SK-N-SH treated with all-trans-retinoic acid at 6 μM for 48 hours (cell line): ENCODE data around the gene IL11RA.

Experiments
- ATAC-seq: fragments of 200-7000 bp; cut with Tn5 transposase; 3 replicates; pipeline ENCODE4 v1.9.1; 2020; ENCODE audit warnings: mild to moderate bottlenecking, moderate library complexity
- ARNTL ChIP-seq: fragments of 450-650 bp; formaldehyde crosslinking; IDR thresholded peaks from 2 replicates; pipeline ENCODE4 v1.5.0; 2020; ENCODE audit warnings: low read depth, mild to moderate bottlenecking, moderate library complexity, borderline replicate concordance
- BACH2 ChIP-seq: fragments of 250-450 bp; sonication (Bioruptor Pico); IDR thresholded peaks from 2 replicates; pipeline ENCODE4 v1.9.0; 2021; ENCODE audit warnings: mild to moderate bottlenecking, borderline replicate concordance
- CREB5 ChIP-seq: fragments of 250-450 bp; sonication (Bioruptor Pico); IDR thresholded peaks from 2 replicates; pipeline ENCODE4 v1.5.1; 2020; ENCODE audit warnings: low read depth, mild to moderate bottlenecking, moderate library complexity
- CSDC2 ChIP-seq: fragments of 250-450 bp; sonication (Bioruptor Pico); IDR thresholded peaks from 2 replicates; pipeline ENCODE4 v1.5.0; 2020; ENCODE audit warnings: mild to moderate bottlenecking, moderate library complexity
- ESRRG ChIP-seq: fragments of 250-450 bp; sonication (Bioruptor Pico); IDR thresholded peaks from 2 replicates; pipeline ENCODE4 v1.6.1; 2021; ENCODE audit warnings: mild to moderate bottlenecking
- GLIS3 ChIP-seq: fragments of 250-450 bp; sonication (Bioruptor Pico); IDR thresholded peaks from 2 replicates; pipeline ENCODE4 v1.5.0; 2020; ENCODE audit warnings: mild to moderate bottlenecking, moderate library complexity
- ISL1 ChIP-seq: fragments of 250-450 bp; sonication (Bioruptor Pico); IDR thresholded peaks from 2 replicates; pipeline ENCODE4 v2.1.2; 2022; ENCODE audit warnings: mild to moderate bottlenecking, moderate library complexity
- PATZ1 ChIP-seq: fragments of 250-450 bp; sonication (Bioruptor Pico); IDR thresholded peaks from 2 replicates; pipeline ENCODE4 v1.8.0; 2020; ENCODE audit warnings: mild to moderate bottlenecking, moderate library complexity, borderline replicate concordance
- POU6F1 ChIP-seq: fragments of 250-450 bp; sonication (Bioruptor Pico); IDR thresholded peaks from 2 replicates; pipeline ENCODE4 v1.8.0; 2021; ENCODE audit warnings: low read depth, mild to moderate bottlenecking, moderate library complexity, borderline replicate concordance
- PPARA ChIP-seq: fragments of 250-450 bp; sonication (Bioruptor Pico); IDR thresholded peaks from 2 replicates; pipeline ENCODE4 v1.5.0; 2020; ENCODE audit warnings: mild to moderate bottlenecking, borderline replicate concordance
- RARB ChIP-seq: fragments of 250-450 bp; sonication (Bioruptor Pico); IDR thresholded peaks from 2 replicates; pipeline ENCODE4 v1.8.0; 2021; ENCODE audit warnings: mild to moderate bottlenecking, moderate library complexity
- SNAI2 ChIP-seq: fragments of 250-450 bp; sonication (Bioruptor Pico); IDR thresholded peaks from 2 replicates; pipeline ENCODE4 v1.5.0; 2020; ENCODE audit warnings: mild to moderate bottlenecking, moderate library complexity
- TCF4 ChIP-seq: fragments of 250-450 bp; sonication (Bioruptor Pico); IDR thresholded peaks from 2 replicates; pipeline ENCODE4 v1.8.0; 2021; ENCODE audit warnings: mild to moderate bottlenecking, moderate library complexity, borderline replicate concordance
- TOX ChIP-seq: fragments of 250-450 bp; sonication (Bioruptor Pico); IDR thresholded peaks from 2 replicates; pipeline ENCODE4 v1.8.0; 2021; ENCODE audit warnings: mild to moderate bottlenecking, moderate library complexity, borderline replicate concordance
- TSHZ2 ChIP-seq: fragments of 250-450 bp; sonication (Bioruptor Pico); IDR thresholded peaks from 2 replicates; pipeline ENCODE4 v1.5.0; 2020; ENCODE audit warnings: mild to moderate bottlenecking, moderate library complexity
- ZC3H10 ChIP-seq: fragments of 250-450 bp; sonication (Bioruptor Pico); IDR thresholded peaks from 2 replicates; pipeline ENCODE4 v1.5.1; 2021; ENCODE audit warnings: mild to moderate bottlenecking, moderate library complexity
- ZFP3 ChIP-seq: fragments of 250-450 bp; sonication (Bioruptor Pico); IDR thresholded peaks from 2 replicates; pipeline ENCODE4 v1.5.0; 2020; ENCODE audit warnings: mild to moderate bottlenecking, moderate library complexity
- ZFP30 ChIP-seq: fragments of 450-650 bp; formaldehyde crosslinking; IDR thresholded peaks from 2 replicates; pipeline ENCODE4 v1.5.0; 2022; ENCODE audit warnings: mild to moderate bottlenecking, moderate library complexity
- ZNF565 ChIP-seq: fragments of 450-650 bp; formaldehyde crosslinking; conservative IDR thresholded peaks from 2 replicates; pipeline ENCODE4 v1.5.0; 2020; ENCODE audit warnings: low read depth, mild to moderate bottlenecking, moderate library complexity
- ZNF70 ChIP-seq: fragments of 450-650 bp; formaldehyde crosslinking; IDR thresholded peaks from 2 replicates; pipeline ENCODE4 v1.5.0; 2020; ENCODE audit warnings: mild to moderate bottlenecking, moderate library complexity

IL11RA gene

GRCh38 chr9:34658461-34658860 lies 6.5 kb downstream of the IL11RA start:
- TF ChIP-seq RARB (CRISPR knock-in tag) (no peak), BACH2 (no peak), SNAI2 (CRISPR knock-in tag) (no peak), ZFP3 (CRISPR knock-in tag) (no peak), ISL1 (no peak), ZC3H10 (CRISPR knock-in tag) (no peak), CREB5 (CRISPR knock-in tag) (no peak), PATZ1 (no peak), ZFP30 (CRISPR knock-in tag) (no peak), CSDC2 (CRISPR knock-in tag) (no peak), TCF4 (CRISPR knock-in tag) (no peak), POU6F1 (CRISPR knock-in tag) (no peak), ESRRG (no peak), PPARA (CRISPR knock-in tag) (no peak)
- no peak for ATAC-seq

GRCh38 chr9:34659592-34660253 lies 7.7 kb downstream of the IL11RA start:
- TF ChIP-seq ZFP3 (CRISPR knock-in tag) (no peak), TCF4 (CRISPR knock-in tag) (no peak), ZNF565 (CRISPR knock-in tag) (no peak), ESRRG (no peak), TOX (CRISPR knock-in tag) (no peak), ARNTL (CRISPR knock-in tag) (no peak), BACH2 (no peak), ISL1 (no peak), ZNF70 (CRISPR knock-in tag) (no peak), CREB5 (CRISPR knock-in tag) (no peak), ZFP30 (CRISPR knock-in tag) (no peak), GLIS3 (CRISPR knock-in tag) (no peak), PPARA (CRISPR knock-in tag) (no peak), PATZ1 (no peak), SNAI2 (CRISPR knock-in tag) (no peak)
- ATAC-seq, result no peak

- no peak for ATAC-seq
- no peak for TF ChIP-seq CSDC2 (CRISPR knock-in tag)
- no peak for TF ChIP-seq TOX (CRISPR knock-in tag)
- no peak for TF ChIP-seq POU6F1 (CRISPR knock-in tag)
- no peak for TF ChIP-seq ESRRG
- no peak for TF ChIP-seq ISL1
- no peak for TF ChIP-seq ZC3H10 (CRISPR knock-in tag)
- TF ChIP-seq ZFP30 (CRISPR knock-in tag), result no peak
- no peak for TF ChIP-seq GLIS3 (CRISPR knock-in tag)
- TF ChIP-seq PPARA (CRISPR knock-in tag), result no peak
- no peak for TF ChIP-seq TSHZ2 (CRISPR knock-in tag)
- no peak for TF ChIP-seq RARB (CRISPR knock-in tag)
These were observed 10.7 kb downstream of the IL11RA start, which contains the start of gene CCL27 for GRCh38 chr9:34662526-34663302. Gene CCL27, minus strand, starts transcription at chr9:34662657. Its CDS starts 24 bp downstream, at chr9:34662633.
